Measurements from ENCODE around the gene DNAJC4.

The DNAJC4 gene

DNA sequence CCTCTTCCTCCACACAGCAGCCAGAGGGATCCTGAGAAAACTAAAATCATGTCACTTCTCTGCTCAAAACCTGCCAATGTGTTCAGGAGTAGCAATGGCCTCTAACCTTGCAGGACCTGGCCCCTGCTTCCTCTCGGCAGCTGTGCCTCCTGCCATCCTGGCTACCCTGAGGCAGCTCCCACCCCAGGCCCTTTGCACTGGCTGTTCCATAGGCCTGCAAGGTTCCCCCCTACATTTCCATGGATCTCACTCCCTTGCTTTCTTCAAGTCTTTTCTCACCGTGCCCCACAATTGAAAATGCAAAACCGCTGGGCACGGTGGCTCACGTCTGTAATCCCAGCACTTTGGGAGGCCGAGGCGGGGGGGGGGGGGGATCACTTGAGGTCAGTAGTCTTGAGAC, 46.5 kb upstream of the DNAJC4 start:
- H3K9ac ChIP-seq (ENCODE audit: low read length): peak overlapping the region; percentile 1
- peaks cover 14% of the 10 kb centered on the region for H3K79me1 ChIP-seq (replicated peaks; ENCODE audit: low read length, poor library complexity, severe bottlenecking)
- H3K4me1 ChIP-seq (ENCODE audit: control insufficient read depth, insufficient read depth, low read depth, low read length): peaks cover 22% of the 10 kb centered on the region
- no peak overlapping the region for H4K8ac ChIP-seq (ENCODE audit: low read length)
- H3K36me3 ChIP-seq (ENCODE audit: control insufficient read depth in 1 of 2, insufficient read depth in 2 of 2, low read depth in 1 of 2, low read length in 2 of 2): peaks cover 0 to 12% of the 10 kb centered on the region in 2 experiments
- H3K23ac ChIP-seq (ENCODE audit: low read length in 2 of 2): no peak overlapping the region
- H3K27ac ChIP-seq (ENCODE audit: low read length, poor library complexity, severe bottlenecking): no peak overlapping the region
- H2AK5ac ChIP-seq (ENCODE audit: low read length, severe bottlenecking): no peak overlapping the region
- no peaks in the 10 kb centered on the region for H3K27me3 ChIP-seq (ENCODE audit: control insufficient read depth in 1 of 2, insufficient read depth in 1 of 2, low read length in 2 of 2)
- no peak overlapping the region for H2BK120ac ChIP-seq (ENCODE audit: low read depth, low read length)
- H2AFZ ChIP-seq (ENCODE audit: low read depth, low read length): no peak overlapping the region
- no peak overlapping the region for H2BK5ac ChIP-seq (ENCODE audit: low read depth, low read length, poor library complexity, severe bottlenecking)
- no peak for DNase-seq
- H2BK15ac ChIP-seq (ENCODE audit: low read depth, poor library complexity, severe bottlenecking): no peak overlapping the region
- H4K91ac ChIP-seq (ENCODE audit: low read length): no peak overlapping the region
- H3K18ac ChIP-seq (ENCODE audit: low read depth in 1 of 2, low read length in 2 of 2): no peak overlapping the region
- no peak overlapping the region for H3K14ac ChIP-seq (ENCODE audit: low read length in 2 of 2)
- H3K4me2 ChIP-seq (ENCODE audit: low read length, poor library complexity, severe bottlenecking): no peak overlapping the region
- H3K4ac ChIP-seq (ENCODE audit: low read depth in 1 of 2, low read length in 2 of 2): no peak overlapping the region
- H2BK12ac ChIP-seq (ENCODE audit: low read length in 2 of 2): no peak overlapping the region
- WGBS: 92% methylated on average over 7 of the region's 7 CpGs
- H3K4me3 ChIP-seq (ENCODE audit: insufficient read depth in 1 of 2, low read depth in 1 of 2, low read length in 2 of 2): peak overlapping the region in 1 of 2 experiments; percentile 94
- no peaks in the 10 kb centered on the region for H3K9me3 ChIP-seq (ENCODE audit: control insufficient read depth, low read length)

DNA sequence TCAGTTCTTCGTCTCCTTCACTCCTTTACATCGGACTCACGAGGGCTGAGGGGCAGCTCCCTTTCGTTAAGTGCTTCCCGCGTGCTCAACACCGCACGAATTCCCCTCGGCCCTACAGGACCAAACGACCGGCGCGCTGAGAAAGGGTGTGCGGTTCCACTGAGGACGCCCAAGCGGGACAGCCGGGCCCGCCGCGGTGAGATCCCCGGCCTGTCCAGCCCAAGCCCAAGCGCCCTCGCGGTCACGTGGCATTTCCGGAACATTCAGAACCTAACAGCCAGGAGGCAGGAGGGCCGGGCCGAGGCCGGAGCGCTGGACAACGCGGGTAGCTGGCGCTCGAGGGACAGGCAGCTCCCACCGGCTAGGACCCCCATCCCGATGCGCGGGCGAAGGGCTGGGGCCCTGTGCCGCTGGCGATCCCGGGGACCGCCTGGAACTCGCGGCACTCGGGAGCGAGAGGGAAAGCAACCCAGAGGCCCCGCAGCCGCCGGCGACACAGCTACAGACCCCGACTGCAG, 45.1 kb upstream of the DNAJC4 start:
- peak; percentile 94 for DNase-seq
- under 1% methylated on average over 52 of the region's 52 CpGs for WGBS

DNA sequence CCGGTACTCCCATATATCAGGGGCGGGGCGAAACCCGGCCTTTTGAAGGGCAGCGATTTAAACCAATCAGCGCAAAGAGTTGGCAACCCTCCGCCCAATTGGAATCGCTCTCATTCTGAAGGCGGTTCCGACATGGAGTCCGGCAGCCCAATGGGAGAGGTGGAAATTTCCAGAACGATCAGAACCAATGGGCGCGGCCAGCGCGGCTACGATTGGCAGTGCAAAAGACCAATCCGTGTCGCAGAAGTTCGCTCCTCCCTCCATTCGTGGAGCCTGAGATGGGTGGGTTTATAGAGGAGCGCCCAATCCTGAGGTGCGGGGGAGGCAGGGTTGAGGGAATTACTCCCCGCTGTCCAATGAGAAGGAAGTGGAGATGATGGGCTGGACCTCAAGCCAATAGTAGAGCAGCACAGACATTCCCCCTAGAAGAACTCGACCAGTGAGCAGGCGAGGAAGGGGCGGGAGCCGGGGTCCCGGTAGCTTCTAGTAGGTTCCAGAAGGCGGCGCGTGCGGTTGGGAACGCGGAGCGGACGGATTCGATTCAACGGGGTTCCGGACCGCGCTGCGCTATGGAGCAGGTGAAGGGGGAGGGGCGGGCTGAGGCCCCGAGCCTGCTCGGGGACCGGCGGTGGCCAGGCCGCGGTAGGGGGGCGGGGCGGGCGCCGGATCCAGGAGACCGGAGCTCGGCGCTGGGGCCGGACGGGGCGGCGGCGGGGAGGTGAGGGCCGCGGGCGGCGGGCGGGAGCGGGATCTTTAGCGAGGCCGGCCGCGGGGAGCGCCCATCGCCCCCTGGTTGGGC, 44.5 kb upstream of the DNAJC4 start, which contains the start of gene STIP1:
Gene STIP1, plus strand, starts transcription at position 479 of the 799 bp plus-strand sequence. Its CDS starts 91 bp downstream, at position 570.
- Histone ChIP-seq H3K18ac (ENCODE audit: low read depth in 1 of 2, low read length in 2 of 2) (peak within 1 kb of the TSS; percentile 91 to 98), H3K36me3 (ENCODE audit: control insufficient read depth in 1 of 2, insufficient read depth in 2 of 2, low read depth in 1 of 2, low read length in 2 of 2) (peaks cover 4 to 7% of the 10 kb centered on the region in 2 experiments), H3K79me1 (replicated peaks; ENCODE audit: low read length, poor library complexity, severe bottlenecking) (peaks cover 8% of the 10 kb centered on the region), H3K27ac (ENCODE audit: low read length, poor library complexity, severe bottlenecking) (peak within 1 kb of the TSS; percentile 93), H2BK120ac (ENCODE audit: low read depth, low read length) (peak within 1 kb of the TSS; percentile 75), H2BK15ac (ENCODE audit: low read depth, poor library complexity, severe bottlenecking) (peak within 1 kb of the TSS; percentile 36), H3K9me3 (ENCODE audit: control insufficient read depth, low read length) (no peaks in the 10 kb centered on the region), H3K9ac (ENCODE audit: low read length) (peak within 1 kb of the TSS; percentile 95), H2AFZ (ENCODE audit: low read depth, low read length) (peak within 1 kb of the TSS; percentile 29), H2BK5ac (ENCODE audit: low read depth, low read length, poor library complexity, severe bottlenecking) (peak within 1 kb of the TSS; percentile 68), H3K23ac (ENCODE audit: low read length in 2 of 2) (peak within 1 kb of the TSS in 1 of 2 experiments; percentile 92), H3K4me1 (ENCODE audit: control insufficient read depth, insufficient read depth, low read depth, low read length) (peaks cover 22% of the 10 kb centered on the region), H2AK5ac (ENCODE audit: low read length, severe bottlenecking) (peak within 1 kb of the TSS; percentile 43), H3K4me3 (ENCODE audit: insufficient read depth in 1 of 2, low read depth in 1 of 2, low read length in 2 of 2) (peak within 1 kb of the TSS; percentile 71 to 94), H2BK12ac (ENCODE audit: low read length in 2 of 2) (peak within 1 kb of the TSS; percentile 37 to 44), H4K8ac (ENCODE audit: low read length) (peak within 1 kb of the TSS; percentile 93), H3K14ac (ENCODE audit: low read length in 2 of 2) (peak within 1 kb of the TSS; percentile 83 to 93), H3K4ac (ENCODE audit: low read depth in 1 of 2, low read length in 2 of 2) (peak within 1 kb of the TSS; percentile 55 to 90), H3K27me3 (ENCODE audit: control insufficient read depth in 1 of 2, insufficient read depth in 1 of 2, low read length in 2 of 2) (no peaks in the 10 kb centered on the region), H3K4me2 (ENCODE audit: low read length, poor library complexity, severe bottlenecking) (peak within 1 kb of the TSS; percentile 87), H4K91ac (ENCODE audit: low read length) (peak within 1 kb of the TSS; percentile 94)
- WGBS: 1% methylated on average over 74 of the region's 74 CpGs
- DNase-seq: peak; percentile 100

More for the DNA sequence above, 45.1 kb upstream of the DNAJC4 start:
- Histone ChIP-seq H3K4me3 (ENCODE audit: insufficient read depth in 1 of 2, low read depth in 1 of 2, low read length in 2 of 2) (peak overlapping the region; percentile 71 to 94), H3K4me2 (ENCODE audit: low read length, poor library complexity, severe bottlenecking) (peak overlapping the region; percentile 87), H3K9ac (ENCODE audit: low read length) (peak overlapping the region; percentile 95), H3K9me3 (ENCODE audit: control insufficient read depth, low read length) (no peaks in the 10 kb centered on the region), H3K4ac (ENCODE audit: low read depth in 1 of 2, low read length in 2 of 2) (peak overlapping the region; percentile 55 to 90), H3K79me1 (replicated peaks; ENCODE audit: low read length, poor library complexity, severe bottlenecking) (peaks cover 14% of the 10 kb centered on the region), H2BK120ac (ENCODE audit: low read depth, low read length) (no peak overlapping the region), H3K27ac (ENCODE audit: low read length, poor library complexity, severe bottlenecking) (peak overlapping the region; percentile 93), H3K27me3 (ENCODE audit: control insufficient read depth in 1 of 2, insufficient read depth in 1 of 2, low read length in 2 of 2) (no peaks in the 10 kb centered on the region), H3K18ac (ENCODE audit: low read depth in 1 of 2, low read length in 2 of 2) (peak overlapping the region; percentile 91 to 98), H3K36me3 (ENCODE audit: control insufficient read depth in 1 of 2, insufficient read depth in 2 of 2, low read depth in 1 of 2, low read length in 2 of 2) (peaks cover 4 to 7% of the 10 kb centered on the region in 2 experiments), H2AFZ (ENCODE audit: low read depth, low read length) (peak overlapping the region; percentile 29), H2BK15ac (ENCODE audit: low read depth, poor library complexity, severe bottlenecking) (no peak overlapping the region), H2AK5ac (ENCODE audit: low read length, severe bottlenecking) (peak overlapping the region; percentile 43), H4K8ac (ENCODE audit: low read length) (peak overlapping the region; percentile 93), H4K91ac (ENCODE audit: low read length) (peak overlapping the region; percentile 94), H2BK12ac (ENCODE audit: low read length in 2 of 2) (peak overlapping the region; percentile 37 to 44), H2BK5ac (ENCODE audit: low read depth, low read length, poor library complexity, severe bottlenecking) (peak overlapping the region; percentile 68), H3K4me1 (ENCODE audit: control insufficient read depth, insufficient read depth, low read depth, low read length) (peaks cover 22% of the 10 kb centered on the region), H3K23ac (ENCODE audit: low read length in 2 of 2) (peak overlapping the region in 1 of 2 experiments; percentile 92), H3K14ac (ENCODE audit: low read length in 2 of 2) (peak overlapping the region in 1 of 2 experiments; percentile 93)

Measured in mesenchymal stem cell (in vitro differentiated cells and primary cell).